A673 (cell line): Measurements from ENCODE around the gene SPATA3. TPM values are rescaled to one million over a fixed set of nuclear protein-coding genes. Genes with fewer than 3 reads are reported as not detected.

Source experiments
- BruUV-seq: library from RNA; stranded (reverse); fragments of 400-500 nt; replicated peaks from 2 replicates; lab custom pipeline; 2021; lab: Mats Ljungman, UMichigan
- CTCF ChIA-PET: fragments of 300-600 bp; sonication (Branson Sonifier 250); formaldehyde crosslinking; loops from one replicate; lab custom pipeline; 2022; ENCODE audit warnings: antibody characterized with exemption; lab: Charles Lee
- POLR2A ChIA-PET: fragments of 300-600 bp; sonication (Branson Sonifier 250); formaldehyde crosslinking; loops from one replicate; lab custom pipeline; 2022; ENCODE audit warnings: antibody characterized with exemption; ENCODE audit not compliant: low non-redundant PET; lab: Charles Lee
- DNase-seq: peaks from one replicate; pipeline ENCODE4 v3.0.0-alpha.2; 2015; ENCODE audit warnings: low spot score
- H3K27ac ChIP-seq: fragments of 200-600 bp; sonication (generic); 2 replicates; pipeline ENCODE4 v1.5.1; 2016; ENCODE audit warnings: mixed run types, low read depth, mild to moderate bottlenecking, mixed read lengths, antibody characterized with exemption, low read length; ENCODE audit not compliant: poor library complexity, severe bottlenecking
- H3K27me3 ChIP-seq: fragments of 200-600 bp; sonication (generic); replicated peaks from 2 replicates; pipeline ENCODE4 v1.6.1; 2017; ENCODE audit warnings: mixed run types, low read depth, mild to moderate bottlenecking, mixed read lengths, antibody characterized with exemption, low read length; ENCODE audit not compliant: insufficient read depth, poor library complexity
- H3K36me3 ChIP-seq: fragments of 200-600 bp; sonication (generic); 2 replicates; pipeline ENCODE4 v1.6.1; 2016; ENCODE audit warnings: mixed run types, mild to moderate bottlenecking, mixed read lengths, antibody characterized with exemption, low read length; ENCODE audit not compliant: insufficient read depth, poor library complexity, severe bottlenecking
- H3K4me1 ChIP-seq: fragments of 200-600 bp; sonication (generic); 2 replicates; pipeline ENCODE4 v1.6.1; 2017; ENCODE audit warnings: mixed run types, mild to moderate bottlenecking, mixed read lengths, antibody characterized with exemption, low read length; ENCODE audit not compliant: insufficient read depth, poor library complexity, severe bottlenecking
- H3K4me3 ChIP-seq: fragments of 200-600 bp; sonication (generic); 2 replicates; pipeline ENCODE4 v1.5.1; 2016; ENCODE audit warnings: low read depth, mixed run types, mild to moderate bottlenecking, mixed read lengths, low read length; ENCODE audit not compliant: poor library complexity, severe bottlenecking
- H3K9me3 ChIP-seq: fragments of 200-600 bp; sonication (generic); 2 replicates; pipeline ENCODE4 v1.6.1; 2016; ENCODE audit warnings: mixed run types, low read depth, mild to moderate bottlenecking, mixed read lengths, antibody characterized with exemption, low read length; ENCODE audit not compliant: poor library complexity, severe bottlenecking
- CTCF ChIP-seq: fragments of 300-800, 200-600 bp; sonication (generic); conservative IDR thresholded peaks from 2 replicates; pipeline ENCODE4 v1.5.1; 2017; ENCODE audit warnings: low read depth, mild to moderate bottlenecking, antibody characterized with exemption, low read length, moderate library complexity, mixed read lengths
- EZH2 ChIP-seq: fragments of 200-600 bp; sonication (generic); IDR thresholded peaks from 2 replicates; pipeline ENCODE4 v1.6.1; 2017; ENCODE audit warnings: borderline replicate concordance, low read depth, mild to moderate bottlenecking, mixed read lengths, antibody characterized with exemption, low read length; ENCODE audit not compliant: poor library complexity, severe bottlenecking
- intact Hi-C: fragments of 100-400 bp; cut with micrococcal nuclease; formaldehyde crosslinking; loops from one replicate; pipeline ENCODE4 v1.10.0; 2022; ENCODE audit not compliant: unreplicated experiment
- total RNA-seq: library from RNA; stranded (reverse); gene quantifications from 2 replicates; pipeline ENCODE4 v1.2.3, GENCODE V29; 2021

SPATA3 gene
- total RNA-seq, 1 experiment from 2014 or later: not detected

GRCh38 chr2:231007286-231008098 is 11.6 kb downstream of the SPATA3 start:
- Histone ChIP-seq H3K4me1 (no peaks in the 10 kb centered on the region), H3K9me3 (no peaks in the 10 kb centered on the region), H3K27me3 (no peaks in the 10 kb centered on the region), H3K4me3 (no peak overlapping the region), H3K27ac (no peak overlapping the region), H3K36me3 (no peaks in the 10 kb centered on the region)
- TF ChIP-seq CTCF (no peak), EZH2 (no peak)
- intact Hi-C loops: no loop called here
- ChIA-PET CTCF (no interaction called here), POLR2A (no interaction called here)
- no peak for DNase-seq
- no TSS peak for BruUV-seq

- intact Hi-C loops: no loop called here
- ChIA-PET CTCF (no interaction called here), POLR2A (no interaction called here)
These were observed 12.2 kb downstream of the SPATA3 start for GRCh38 chr2:231008131-231008530.

GRCh38 chr2:231009236-231009919 is 13.5 kb downstream of the SPATA3 start:
- Histone ChIP-seq H3K27ac (no peak overlapping the region), H3K4me1 (no peaks in the 10 kb centered on the region), H3K4me3 (no peak overlapping the region), H3K9me3 (no peaks in the 10 kb centered on the region), H3K36me3 (no peaks in the 10 kb centered on the region), H3K27me3 (no peaks in the 10 kb centered on the region)
- intact Hi-C loops: no loop called here
- ChIA-PET CTCF (no interaction called here), POLR2A (no interaction called here)
- no TSS peak for BruUV-seq
- no peak for DNase-seq
- TF ChIP-seq EZH2 (no peak), CTCF (no peak)

More at GRCh38 chr2:231008131-231008530, 12.2 kb downstream of the SPATA3 start:
- H3K27me3 ChIP-seq: no peaks in the 10 kb centered on the region
- H3K36me3 ChIP-seq: no peaks in the 10 kb centered on the region
- no peaks in the 10 kb centered on the region for H3K9me3 ChIP-seq
- no peak overlapping the region for H3K4me3 ChIP-seq
- no peak for DNase-seq
- no peak overlapping the region for H3K27ac ChIP-seq
- TF ChIP-seq CTCF (no peak), EZH2 (no peak)
- no peaks in the 10 kb centered on the region for H3K4me1 ChIP-seq
- BruUV-seq: no TSS peak
